Panc1 (cell line): Measurements from ENCODE around the gene FHIT. TPM values are rescaled to one million over a fixed set of nuclear protein-coding genes. Genes with fewer than 3 reads are reported as not detected.

Experiments
- ATAC-seq: fragments of 200-7000 bp; cut with Tn5 transposase; 2 replicates; pipeline ENCODE4 v1.9.1; 2020; ENCODE audit warnings: mild to moderate bottlenecking, moderate library complexity
- BruUV-seq: library from RNA; stranded (reverse); fragments of 400-500 nt; replicated peaks from 2 replicates; lab custom pipeline; 2021; lab: Mats Ljungman, UMichigan
- CTCF ChIA-PET: fragments of 300-600 bp; sonication (Branson Sonifier 250); formaldehyde crosslinking; loops from one replicate; lab custom pipeline; 2022; ENCODE audit warnings: antibody characterized with exemption; lab: Charles Lee
- POLR2A ChIA-PET: fragments of 300-600 bp; sonication (Branson Sonifier 250); formaldehyde crosslinking; loops from one replicate; lab custom pipeline; 2022; ENCODE audit warnings: antibody characterized with exemption; lab: Charles Lee
- DNase-seq: peaks from one replicate; pipeline ENCODE4 v3.0.0-alpha.2; 2010; ENCODE audit warnings: low read depth, low spot score
- H3K27ac ChIP-seq: 2 replicates; pipeline ENCODE4 v1.5.1; 2011; ENCODE audit warnings: mild to moderate bottlenecking, low read length, inconsistent platforms
- H3K27me3 ChIP-seq: fragments of 200-500 bp; sonication (Bioruptor generic); 2 replicates; pipeline ENCODE4 v1.6.0; 2014; ENCODE audit warnings: low read length, inconsistent platforms; ENCODE audit not compliant: control insufficient read depth, insufficient read depth
- H3K36me3 ChIP-seq: fragments of 200-500 bp; sonication (Bioruptor generic); 2 replicates; pipeline ENCODE4 v1.5.1; 2014; ENCODE audit warnings: inconsistent platforms, mild to moderate bottlenecking, low read length, moderate library complexity; ENCODE audit not compliant: control insufficient read depth, insufficient read depth
- H3K4me1 ChIP-seq: 2 replicates; pipeline ENCODE4 v1.5.1; 2011; ENCODE audit warnings: inconsistent platforms, mild to moderate bottlenecking, low read length, moderate library complexity; ENCODE audit not compliant: control insufficient read depth, insufficient read depth
- H3K4me3 ChIP-seq, 2 experiments: 2 replicates each; pipeline ENCODE4 v1.5.1; 2011 to 2012; ENCODE audit warnings: low read depth in 2 of 2, low read length in 2 of 2, mild to moderate bottlenecking in 2 of 2, inconsistent platforms in 1 of 2, moderate library complexity in 1 of 2
- H3K9me3 ChIP-seq: fragments of 200-500 bp; sonication (Bioruptor generic); 2 replicates; pipeline ENCODE4 v1.5.1; 2014; ENCODE audit warnings: low read depth, mild to moderate bottlenecking, inconsistent platforms, low read length, moderate library complexity; ENCODE audit not compliant: control insufficient read depth, insufficient read depth
- POLR2AphosphoS5 ChIP-seq: IDR thresholded peaks from 2 replicates; pipeline ENCODE4 v1.6.1; 2012; ENCODE audit warnings: mild to moderate bottlenecking, low read depth, low read length, moderate library complexity
- SIN3A ChIP-seq: IDR thresholded peaks from 2 replicates; pipeline ENCODE4 v1.6.1; 2012; ENCODE audit warnings: low read depth, mild to moderate bottlenecking, low read length, moderate library complexity, borderline replicate concordance; ENCODE audit not compliant: insufficient read depth
- TCF7L2 ChIP-seq: IDR thresholded peaks from 2 replicates; pipeline ENCODE4 v1.6.1; 2011; ENCODE audit warnings: mild to moderate bottlenecking, low read depth, low read length, inconsistent platforms
- in situ Hi-C: cut with HindIII; loops from 2 replicates; pipeline ENCODE4 v1.10.0; 2016; ENCODE audit warnings: low sequenced_read_pairs, low pct_unique_long_range_greater_than_20kb
- intact Hi-C: fragments of 100-400 bp; cut with micrococcal nuclease; formaldehyde crosslinking; loops from one replicate; pipeline ENCODE4 v1.10.0; 2022; ENCODE audit not compliant: unreplicated experiment
- total RNA-seq: library from RNA; stranded (reverse); gene quantifications from one replicate; pipeline ENCODE4 v1.2.1, GENCODE V29; 2021; ENCODE audit not compliant: unreplicated experiment
- TF ChIP-seq, protein P1 (sequence below), 2 experiments: IDR thresholded peaks; 2 replicates each; pipeline ENCODE4 v1.6.1; 2011 to 2012; ENCODE audit warnings: low read depth in 2 of 2, control low read depth in 1 of 2, low read length in 1 of 2, mild to moderate bottlenecking in 1 of 2, moderate library complexity in 1 of 2; ENCODE audit not compliant: insufficient read depth in 1 of 2
- TF ChIP-seq, protein P2 (sequence below): fragments of 450-650 bp; IDR thresholded peaks from 2 replicates; pipeline ENCODE4 v1.5.1; 2017; ENCODE audit warnings: mild to moderate bottlenecking

FHIT gene
- total RNA-seq, 1 experiment from 2014 or later = 2.2 TPM

DNA sequence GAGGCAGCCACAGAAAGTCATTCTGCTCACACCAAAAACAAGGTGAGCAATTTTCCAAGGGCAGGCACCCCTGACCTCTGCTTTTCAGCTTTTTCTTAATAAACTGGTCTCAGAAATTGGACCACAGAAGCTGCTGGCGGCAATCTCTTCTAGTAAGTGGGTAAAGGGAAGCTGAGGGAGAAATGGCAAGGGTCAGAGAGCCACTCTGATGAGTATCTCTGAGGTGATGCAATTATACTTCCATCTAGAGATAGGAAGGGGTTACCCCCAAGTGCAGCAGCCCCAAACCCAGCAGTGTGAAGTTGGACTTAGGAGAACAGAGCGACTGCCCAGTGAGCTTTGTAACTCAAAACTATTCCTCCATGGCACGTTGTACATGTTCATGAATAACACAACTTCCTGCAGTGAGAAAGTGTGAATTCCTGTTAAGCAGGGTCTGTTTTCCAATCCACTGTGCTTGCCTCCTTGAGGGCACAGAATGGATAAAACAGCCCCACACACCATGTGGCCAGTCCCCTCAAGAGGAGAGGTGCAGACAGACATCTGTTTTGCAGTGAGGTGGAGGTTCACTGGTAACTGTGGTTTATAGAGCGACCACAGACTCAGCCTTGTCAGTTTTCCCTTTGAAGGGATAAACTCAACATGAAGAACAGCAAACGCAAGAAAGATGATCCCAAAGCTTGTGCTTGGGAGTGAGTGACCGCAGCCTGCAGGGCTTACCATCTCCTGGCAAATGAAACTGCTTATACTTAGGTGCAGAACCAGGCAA lies 1518.0 kb downstream of the FHIT start:
- ATAC-seq (no peak), DNase-seq (no peak)
- Histone ChIP-seq H3K27ac (no peak overlapping the region), H3K36me3 (no peaks in the 10 kb centered on the region), H3K4me1 (no peaks in the 10 kb centered on the region), H3K9me3 (no peaks in the 10 kb centered on the region), H3K27me3 (no peaks in the 10 kb centered on the region), H3K4me3 (no peak overlapping the region)
- intact Hi-C loops (no loop called here), in situ Hi-C loops (no loop called here)
- BruUV-seq = no TSS peak
- ChIA-PET POLR2A (no interaction called here), CTCF (no interaction called here)
- TF ChIP-seq POLR2AphosphoS5 (no peak), SIN3A (no peak), TCF7L2 (no peak)
- TF ChIP-seq, protein P1, sequence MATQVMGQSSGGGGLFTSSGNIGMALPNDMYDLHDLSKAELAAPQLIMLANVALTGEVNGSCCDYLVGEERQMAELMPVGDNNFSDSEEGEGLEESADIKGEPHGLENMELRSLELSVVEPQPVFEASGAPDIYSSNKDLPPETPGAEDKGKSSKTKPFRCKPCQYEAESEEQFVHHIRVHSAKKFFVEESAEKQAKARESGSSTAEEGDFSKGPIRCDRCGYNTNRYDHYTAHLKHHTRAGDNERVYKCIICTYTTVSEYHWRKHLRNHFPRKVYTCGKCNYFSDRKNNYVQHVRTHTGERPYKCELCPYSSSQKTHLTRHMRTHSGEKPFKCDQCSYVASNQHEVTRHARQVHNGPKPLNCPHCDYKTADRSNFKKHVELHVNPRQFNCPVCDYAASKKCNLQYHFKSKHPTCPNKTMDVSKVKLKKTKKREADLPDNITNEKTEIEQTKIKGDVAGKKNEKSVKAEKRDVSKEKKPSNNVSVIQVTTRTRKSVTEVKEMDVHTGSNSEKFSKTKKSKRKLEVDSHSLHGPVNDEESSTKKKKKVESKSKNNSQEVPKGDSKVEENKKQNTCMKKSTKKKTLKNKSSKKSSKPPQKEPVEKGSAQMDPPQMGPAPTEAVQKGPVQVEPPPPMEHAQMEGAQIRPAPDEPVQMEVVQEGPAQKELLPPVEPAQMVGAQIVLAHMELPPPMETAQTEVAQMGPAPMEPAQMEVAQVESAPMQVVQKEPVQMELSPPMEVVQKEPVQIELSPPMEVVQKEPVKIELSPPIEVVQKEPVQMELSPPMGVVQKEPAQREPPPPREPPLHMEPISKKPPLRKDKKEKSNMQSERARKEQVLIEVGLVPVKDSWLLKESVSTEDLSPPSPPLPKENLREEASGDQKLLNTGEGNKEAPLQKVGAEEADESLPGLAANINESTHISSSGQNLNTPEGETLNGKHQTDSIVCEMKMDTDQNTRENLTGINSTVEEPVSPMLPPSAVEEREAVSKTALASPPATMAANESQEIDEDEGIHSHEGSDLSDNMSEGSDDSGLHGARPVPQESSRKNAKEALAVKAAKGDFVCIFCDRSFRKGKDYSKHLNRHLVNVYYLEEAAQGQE (IDR thresholded peaks at IDR 0.05; ENCODE audit: insufficient read depth in 1 of 2, low read depth in 2 of 2, low read length in 1 of 2) = no peak

- Histone ChIP-seq H3K36me3 (no peaks in the 10 kb centered on the region), H3K27ac (no peak overlapping the region), H3K4me1 (no peaks in the 10 kb centered on the region), H3K9me3 (no peaks in the 10 kb centered on the region), H3K27me3 (no peaks in the 10 kb centered on the region), H3K4me3 (no peak overlapping the region)
- in situ Hi-C loops = no loop called here
- ATAC-seq (no peak), DNase-seq (no peak)
- TF ChIP-seq, protein P2, sequence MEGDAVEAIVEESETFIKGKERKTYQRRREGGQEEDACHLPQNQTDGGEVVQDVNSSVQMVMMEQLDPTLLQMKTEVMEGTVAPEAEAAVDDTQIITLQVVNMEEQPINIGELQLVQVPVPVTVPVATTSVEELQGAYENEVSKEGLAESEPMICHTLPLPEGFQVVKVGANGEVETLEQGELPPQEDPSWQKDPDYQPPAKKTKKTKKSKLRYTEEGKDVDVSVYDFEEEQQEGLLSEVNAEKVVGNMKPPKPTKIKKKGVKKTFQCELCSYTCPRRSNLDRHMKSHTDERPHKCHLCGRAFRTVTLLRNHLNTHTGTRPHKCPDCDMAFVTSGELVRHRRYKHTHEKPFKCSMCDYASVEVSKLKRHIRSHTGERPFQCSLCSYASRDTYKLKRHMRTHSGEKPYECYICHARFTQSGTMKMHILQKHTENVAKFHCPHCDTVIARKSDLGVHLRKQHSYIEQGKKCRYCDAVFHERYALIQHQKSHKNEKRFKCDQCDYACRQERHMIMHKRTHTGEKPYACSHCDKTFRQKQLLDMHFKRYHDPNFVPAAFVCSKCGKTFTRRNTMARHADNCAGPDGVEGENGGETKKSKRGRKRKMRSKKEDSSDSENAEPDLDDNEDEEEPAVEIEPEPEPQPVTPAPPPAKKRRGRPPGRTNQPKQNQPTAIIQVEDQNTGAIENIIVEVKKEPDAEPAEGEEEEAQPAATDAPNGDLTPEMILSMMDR = no peak
- TF ChIP-seq TCF7L2 = no peak
- TF ChIP-seq, protein P1 (IDR thresholded peaks at IDR 0.05; ENCODE audit: insufficient read depth in 1 of 2, low read depth in 2 of 2, low read length in 1 of 2) = no peak
- no TSS peak for BruUV-seq
- CTCF ChIA-PET = no interaction called here
- intact Hi-C loops = no loop called here
- POLR2A ChIA-PET = no interaction called here
These were observed 1519.3 kb downstream of the FHIT start for GRCh38 chr3:59731943-59732342.
